GM19240 (cell line): ENCODE results near the gene ZFP3.
"Not testable (repeated sequence)": the region's sequence is repeated elsewhere in the genome, so short reads cannot be mapped to it uniquely, and the experiment has no call there.

Experiments used
- DNase-seq: peaks from one replicate; pipeline ENCODE4 v3.0.0; 2011; ENCODE audit warnings: low spot score; ENCODE audit not compliant: insufficient read length

ZFP3 gene

DNA sequence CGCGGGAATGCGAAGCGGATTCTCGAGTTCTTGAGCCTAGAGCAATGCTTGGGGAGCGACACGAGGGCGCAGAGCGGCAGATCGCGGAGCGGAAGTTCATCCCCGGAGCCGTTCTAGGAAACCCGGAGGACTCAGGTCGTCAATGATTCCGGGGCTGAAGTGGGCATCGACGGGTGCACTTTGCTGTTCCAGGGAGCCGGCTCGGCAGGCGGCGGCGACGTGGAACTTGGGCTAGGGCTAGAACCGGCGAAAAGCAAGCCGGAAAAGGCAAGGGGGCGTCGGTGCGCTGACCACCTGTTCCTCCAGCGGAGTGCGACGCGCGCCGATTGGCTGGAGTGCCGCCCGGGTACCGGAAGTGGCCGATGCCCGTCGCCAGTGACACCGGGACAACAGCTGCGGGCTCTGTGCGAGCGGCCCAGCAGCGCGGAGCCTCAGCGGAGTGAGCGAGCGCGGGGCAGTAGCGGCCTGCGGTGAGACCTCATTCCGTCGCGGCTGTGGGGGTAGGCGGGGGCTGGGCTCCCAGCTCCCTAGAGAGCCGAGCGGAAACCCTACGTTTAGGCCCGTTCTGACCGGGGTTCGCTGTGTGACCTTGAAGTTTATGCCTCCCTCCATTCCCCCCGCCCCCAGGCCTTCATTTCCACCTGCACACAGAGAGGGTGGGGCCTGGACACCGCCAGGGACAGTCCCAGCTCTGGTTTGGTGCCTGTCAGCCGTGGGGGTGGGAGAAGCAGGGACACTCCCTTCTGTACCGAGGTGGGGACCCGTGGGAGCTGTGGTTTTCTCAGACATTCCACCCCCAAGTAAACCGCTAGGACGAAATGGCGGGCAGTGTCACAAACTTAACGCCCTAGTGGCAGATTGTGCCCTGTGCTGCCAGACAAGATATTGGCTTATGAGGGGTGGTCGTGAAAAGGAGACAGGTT is at the start of gene ZFP3:
TSS of gene ZFP3 (plus strand) at position 362 of the 923 bp plus-strand sequence. CDS start 13,038 bp downstream, outside the sequence.
- peak; percentile 57 for DNase-seq

- DNase-seq = not testable (repeated sequence)
Observed at GRCh38 chr17:5030168-5030567, 48.1 kb upstream of the ZFP3 start.

- peak; percentile 87 for DNase-seq
Observed at GRCh38 chr17:5031365-5032082, 46.7 kb upstream of the ZFP3 start.

- DNase-seq = no peak
Observed at GRCh38 chr17:5032865-5033264, 45.4 kb upstream of the ZFP3 start.

GRCh38 chr17:5033352-5034015 is 44.8 kb upstream of the ZFP3 start:
- DNase-seq = no peak

DNA sequence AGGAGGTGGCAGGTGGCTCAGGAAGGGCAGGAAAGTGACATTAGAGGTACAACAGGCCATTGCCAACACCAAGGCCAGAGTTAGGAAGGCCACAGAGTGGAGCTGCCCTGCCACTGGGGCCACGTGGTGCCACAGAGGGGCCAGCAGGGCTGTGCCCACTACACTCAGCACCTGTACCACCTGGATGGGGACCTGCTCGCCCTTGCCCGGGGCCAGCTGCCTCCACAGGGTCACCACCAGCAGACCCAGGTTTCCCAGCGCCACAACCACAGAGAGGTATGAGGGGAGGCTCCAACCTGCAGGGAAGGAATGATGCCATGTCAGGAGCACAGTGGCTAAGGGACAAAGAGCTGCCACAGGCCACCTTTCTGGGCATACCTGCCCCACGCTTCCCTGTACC is 44.2 kb upstream of the ZFP3 start:
- DNase-seq = no peak

DNA sequence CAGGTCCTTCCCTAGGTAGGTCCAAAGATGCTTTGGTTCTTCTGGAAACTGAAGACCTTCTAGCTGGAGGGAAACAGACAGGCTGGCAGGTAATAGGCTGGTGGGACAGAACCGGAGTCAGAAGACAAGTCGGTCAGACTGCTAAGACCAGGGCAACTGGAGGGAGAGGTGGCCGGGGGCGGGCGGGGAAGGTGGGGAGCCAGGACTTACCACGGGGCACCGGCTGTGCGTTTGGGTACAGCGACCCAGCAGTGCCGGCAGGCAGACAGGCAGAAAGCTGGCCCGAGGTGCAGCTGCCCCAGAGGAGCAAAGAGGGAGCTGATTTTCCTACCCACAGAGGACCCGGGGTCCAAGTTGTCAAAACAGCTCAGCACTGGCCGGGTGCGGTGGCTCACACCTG is 43.6 kb upstream of the ZFP3 start:
- no peak for DNase-seq

DNA sequence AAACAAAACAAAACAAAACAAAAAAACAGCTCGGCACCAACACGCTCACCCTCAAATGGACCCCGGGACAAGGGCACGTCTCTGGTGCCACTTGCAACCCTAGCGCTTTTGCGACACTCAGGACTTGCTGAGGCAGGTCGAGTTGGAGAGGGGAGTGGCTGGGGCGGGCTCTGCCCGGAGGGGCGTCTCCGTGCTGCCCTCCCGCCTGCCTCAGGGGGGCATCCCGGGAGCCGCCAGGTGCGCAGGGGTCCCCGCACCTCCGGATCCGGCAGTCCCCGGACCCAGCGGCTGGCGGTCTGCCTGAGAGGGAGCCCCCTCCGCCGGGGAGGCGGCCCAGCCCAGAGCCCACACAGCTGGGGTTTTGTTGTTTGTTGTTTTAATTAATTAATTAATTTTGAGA is 43.0 kb upstream of the ZFP3 start, which contains the start of gene SLC52A1:
TSS of gene SLC52A1 (minus strand) at position 112 of the 400 bp plus-strand sequence. CDS start 820 bp downstream, outside the sequence.
- DNase-seq = no peak

DNA sequence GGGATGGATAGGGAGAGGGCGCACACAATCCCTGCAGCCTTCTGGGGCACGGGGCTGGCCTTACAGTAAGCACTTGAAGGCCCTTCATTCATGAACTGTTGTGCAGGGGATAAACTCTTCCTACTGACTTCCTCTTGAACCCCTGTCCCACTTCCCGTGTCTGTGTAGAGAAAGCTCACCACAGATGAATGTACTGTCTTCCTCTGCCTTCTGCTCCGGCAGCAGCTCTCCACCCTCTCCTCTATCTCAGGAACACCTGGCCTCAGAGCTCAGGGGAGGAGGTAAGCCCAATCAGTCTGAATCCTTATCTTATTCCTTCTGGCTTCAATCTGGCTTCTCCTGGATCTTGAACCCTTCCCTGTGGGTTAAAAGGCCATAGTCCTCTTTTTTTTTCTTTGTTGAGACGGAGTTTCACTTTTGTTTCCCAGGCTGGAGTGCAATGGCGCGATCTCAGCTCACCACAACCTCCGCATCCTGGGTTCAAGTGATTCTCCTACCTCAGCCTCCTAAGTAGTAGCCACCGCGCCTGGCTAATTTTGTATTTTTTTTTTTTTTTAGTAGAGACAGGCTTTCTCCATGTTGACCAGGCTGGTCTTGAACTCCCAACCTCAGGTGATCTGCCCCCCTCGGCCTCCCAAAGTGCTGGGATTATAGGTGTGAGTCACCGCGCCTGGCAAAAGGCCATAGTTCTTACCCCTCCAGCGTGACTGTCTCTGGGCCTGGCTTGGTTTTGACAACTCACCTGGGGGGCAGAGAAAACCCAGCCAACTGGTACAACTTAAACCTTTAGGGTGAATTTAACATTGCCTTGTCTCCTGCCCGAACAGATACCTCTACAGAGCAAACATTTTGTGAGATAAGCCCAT is 35.9 kb upstream of the ZFP3 start:
- no peak for DNase-seq

DNA sequence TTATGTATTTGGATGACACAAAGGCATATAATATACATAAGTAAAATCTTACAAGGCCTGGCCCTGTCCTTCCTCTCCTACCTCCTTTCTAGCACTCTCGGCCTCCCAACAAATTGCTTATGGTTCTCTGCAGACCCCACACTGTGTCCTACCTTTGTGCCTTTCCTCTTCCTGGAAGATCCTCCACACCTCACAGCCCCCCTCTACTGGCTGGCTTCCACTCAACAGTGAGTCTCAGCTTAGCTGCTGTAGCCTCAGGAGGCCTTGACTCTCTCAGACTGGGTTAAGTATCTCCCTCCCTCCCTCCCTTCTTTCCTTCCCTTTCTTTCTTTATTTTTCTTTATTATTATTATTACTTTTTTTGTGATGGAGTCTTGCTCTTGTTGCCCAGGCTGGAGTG is 34.7 kb upstream of the ZFP3 start:
- DNase-seq = no peak

DNA sequence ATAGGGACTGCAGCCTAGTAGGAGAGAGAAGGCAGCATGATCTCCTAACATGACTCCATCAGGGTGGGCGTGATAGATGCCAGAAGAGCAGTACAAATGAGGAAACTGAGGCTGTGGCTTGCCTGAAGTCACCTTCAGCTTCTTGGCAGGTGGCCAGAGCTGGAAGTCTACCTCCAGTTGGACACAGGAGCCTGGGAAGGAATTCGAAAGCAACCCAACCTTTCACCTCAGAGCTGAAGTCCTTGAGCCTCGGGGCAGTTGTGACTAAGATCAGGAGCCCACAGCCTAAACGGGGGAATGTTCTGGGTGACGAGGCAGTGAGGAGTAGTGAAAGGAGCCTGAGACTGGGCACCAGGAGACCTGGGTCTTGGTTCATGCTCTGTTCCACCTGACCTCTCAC is 33.6 kb upstream of the ZFP3 start:
- no peak for DNase-seq

DNA sequence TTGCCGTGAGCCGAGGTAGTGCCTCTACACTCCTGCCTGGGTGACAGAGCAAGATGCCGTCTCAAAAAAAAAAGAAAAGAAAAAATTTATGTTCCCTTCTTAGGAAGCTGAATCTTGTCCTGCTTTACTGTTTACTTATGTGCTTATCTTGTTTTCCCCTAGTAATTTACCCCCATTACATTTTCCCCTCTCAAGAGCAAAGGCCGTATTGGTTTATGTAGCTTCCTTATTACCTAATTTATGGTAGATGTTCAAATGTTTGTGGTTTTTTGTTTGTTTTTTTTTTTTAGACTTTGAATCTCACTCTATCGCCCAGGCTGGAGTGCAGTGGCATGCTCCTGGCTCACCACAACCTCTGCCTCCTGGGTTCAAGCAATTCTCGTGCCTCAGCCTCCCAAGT is 32.8 kb upstream of the ZFP3 start:
- DNase-seq = no peak

- no peak for DNase-seq
Observed at GRCh38 chr17:5047446-5047845, 30.8 kb upstream of the ZFP3 start.

GRCh38 chr17:5049314-5049841 is 28.9 kb upstream of the ZFP3 start:
- DNase-seq = peak; percentile 29

GRCh38 chr17:5050278-5050677 is 28.0 kb upstream of the ZFP3 start:
- DNase-seq = no peak

DNA sequence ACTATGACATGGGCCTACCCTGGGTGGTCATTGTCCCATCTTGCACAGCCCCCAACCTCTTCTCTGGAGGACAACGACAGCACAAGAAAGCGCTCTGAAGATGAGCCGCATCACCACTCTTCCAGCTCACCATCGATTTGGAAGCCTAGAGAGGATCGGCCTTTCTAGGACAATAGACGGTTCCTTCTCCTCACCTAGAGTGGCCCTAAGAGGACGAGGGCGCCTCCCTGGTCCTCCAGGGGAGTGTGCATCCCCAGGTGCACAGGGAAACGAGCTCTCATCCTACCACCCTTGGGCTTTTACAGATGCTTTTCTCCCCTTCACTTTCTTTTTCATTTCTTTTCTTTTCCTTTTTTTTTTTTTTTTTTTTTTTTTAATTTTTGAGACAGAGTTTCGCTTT is 22.7 kb upstream of the ZFP3 start:
- no peak for DNase-seq

GRCh38 chr17:5065227-5065744 is 13.0 kb upstream of the ZFP3 start:
- no peak for DNase-seq

DNA sequence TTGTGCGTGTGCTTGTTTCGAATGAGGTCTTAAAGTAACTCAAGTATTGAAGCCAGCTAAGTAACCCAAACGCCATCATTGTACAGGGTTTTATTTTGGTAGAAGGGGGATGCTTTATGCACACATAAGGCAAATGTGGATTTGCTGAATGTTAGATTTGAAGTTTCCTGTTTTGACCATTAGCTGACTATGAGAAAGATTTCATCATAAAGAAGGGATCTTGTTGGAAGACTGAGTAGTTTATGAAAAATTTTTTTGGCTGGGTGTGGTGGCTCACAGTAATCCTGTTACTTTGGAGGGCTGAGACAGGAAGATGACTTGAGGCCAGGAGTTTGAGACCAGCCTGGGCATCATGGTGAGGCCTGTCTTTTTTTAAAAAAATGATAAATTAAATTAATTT is 10.0 kb upstream of the ZFP3 start:
- DNase-seq = no peak

GRCh38 chr17:5069724-5070123 is 8.5 kb upstream of the ZFP3 start:
- no peak for DNase-seq

GRCh38 chr17:5075472-5075871 is 2.8 kb upstream of the ZFP3 start:
- DNase-seq = not testable (repeated sequence)
